Lung (tissue), 12 donors: ENCODE measurements around the gene KDM4C. TPM values are rescaled to one million over a fixed set of nuclear protein-coding genes. Genes with fewer than 3 reads are reported as not detected.

Experiments used
- ATAC-seq: fragments of 200-7000 bp; cut with Tn5 transposase; one replicate; pipeline ENCODE4 v1.9.1; 2020; ENCODE audit warnings: moderate number of reproducible peaks; ENCODE audit not compliant: insufficient read depth, low FRiP score
- DNase-seq, 3 donors: peaks; one replicate each; pipeline ENCODE4 v3.0.0-alpha.2; 2013 to 2017
- H3K27ac ChIP-seq, 2 donors: one replicate each; pipeline ENCODE4 v1.5.1; 2013; ENCODE audit warnings: mild to moderate bottlenecking in 2 of 2, moderate library complexity in 2 of 2, control low read depth in 1 of 2, inconsistent platforms in 1 of 2, low read depth in 1 of 2, low read length in 1 of 2
- H3K27me3 ChIP-seq, 3 donors: one replicate each; pipeline ENCODE4 v1.5.1; 2013; ENCODE audit warnings: low read length in 2 of 3; ENCODE audit not compliant: control insufficient read depth in 3 of 3, insufficient read depth in 3 of 3
- H3K36me3 ChIP-seq, 4 donors: one replicate each; pipeline ENCODE4 v1.5.1; 2013; ENCODE audit warnings: low read length in 4 of 4, mild to moderate bottlenecking in 1 of 4, moderate library complexity in 1 of 4; ENCODE audit not compliant: control insufficient read depth in 4 of 4, insufficient read depth in 4 of 4
- H3K4me1 ChIP-seq, 5 donors: one replicate each; pipeline ENCODE4 v1.5.1; 2013; ENCODE audit warnings: low read length in 5 of 5, mild to moderate bottlenecking in 2 of 5, moderate library complexity in 1 of 5; ENCODE audit not compliant: control insufficient read depth in 5 of 5, insufficient read depth in 5 of 5
- H3K4me3 ChIP-seq: one replicate; pipeline ENCODE4 v1.5.1; 2013; ENCODE audit warnings: mild to moderate bottlenecking, control low read depth, moderate library complexity
- H3K9ac ChIP-seq, 2 donors: one replicate each; pipeline ENCODE4 v1.5.1; 2013; ENCODE audit warnings: low read length in 2 of 2, control low read depth in 1 of 2; ENCODE audit not compliant: insufficient read depth in 1 of 2
- H3K9me3 ChIP-seq, 4 donors: one replicate each; pipeline ENCODE4 v1.5.1; 2013; ENCODE audit warnings: low read length in 3 of 4, mild to moderate bottlenecking in 1 of 4, moderate library complexity in 1 of 4; ENCODE audit not compliant: control insufficient read depth in 4 of 4, insufficient read depth in 3 of 4
- WGBS, 2 donors: extraction: QIAGEN DNeasy Blood & Tissue Kit; methylation state at CpG; one replicate each; pipeline ENCODE4 v1.1.7; 2013; 5-methylcytosine and 5-hydroxymethylcytosine counted together
- polyA plus RNA-seq, 2 donors: library from polyadenylated mRNA; stranded (reverse); fragments of 200-250 nt; gene quantifications; one replicate each; pipeline ENCODE4 v1.2.1, GENCODE V29; 2013
- total RNA-seq, 2 donors: library from RNA; depleted of rRNA in 1 of 2; stranded (reverse); fragments of >200 nt in 1 of 2; gene quantifications; one replicate each; pipeline ENCODE4 v1.2.1, GENCODE V29; 2014 to 2021
- TF ChIP-seq, protein P1 (sequence below): IDR thresholded peaks from 2 replicates; pipeline ENCODE4 v1.5.1; 2012; ENCODE audit warnings: mild to moderate bottlenecking; ENCODE audit errors: control extremely low read depth, extremely low read depth
- donor health status: control.
- donor health status: control.
- donor health status: Bipolar disorder and iron deficiency.
- donor health status: healthy.
- donor health status: DM: yes; HTN: yes; CAD: no.

Gene KDM4C
- total and polyA plus RNA-seq, 4 donors = 7.1 to 78.5 (median 25.0) TPM

DNA sequence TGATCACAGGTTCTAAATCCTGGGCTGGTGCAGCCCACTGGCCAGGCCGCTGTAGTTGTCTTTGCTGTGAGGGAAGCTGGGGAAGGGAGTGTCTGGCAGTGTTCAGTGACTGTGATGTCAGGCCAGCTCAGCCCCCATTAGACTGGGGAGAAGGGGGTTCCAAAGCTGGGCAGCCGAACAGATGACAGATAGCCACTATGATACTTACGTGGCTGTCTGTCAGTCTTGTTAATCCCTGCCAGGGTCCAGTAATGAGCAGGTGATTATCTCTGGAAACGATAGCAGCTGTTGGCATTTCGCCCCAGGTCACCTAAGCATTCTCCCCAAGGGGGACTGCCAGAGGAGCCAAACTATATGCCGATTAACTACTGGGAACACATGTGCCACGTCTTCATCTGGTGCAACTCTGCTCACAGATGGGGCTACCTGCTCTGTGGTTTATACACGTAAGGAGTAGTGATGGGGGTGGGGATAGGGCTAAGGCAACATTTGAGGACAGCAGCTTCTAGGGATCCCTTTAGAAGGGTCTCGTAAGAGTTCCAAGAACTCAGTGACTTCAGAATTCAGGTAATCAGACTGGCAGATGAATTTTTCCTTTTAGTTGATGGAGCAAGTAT is 396.3 kb downstream of the KDM4C start:
- no peak for ATAC-seq
- Histone ChIP-seq H3K27ac (no peak overlapping the region), H3K4me1 (peaks cover 0 to 19% (median 6%) of the 10 kb centered on the region in 5 donors), H3K9ac (no peak overlapping the region), H3K9me3 (no peaks in the 10 kb centered on the region), H3K4me3 (no peak overlapping the region), H3K27me3 (peaks cover 0 to 11% (median 0%) of the 10 kb centered on the region in 3 donors), H3K36me3 (peaks cover 0 to 1% (median 0%) of the 10 kb centered on the region in 4 donors)
- DNase-seq = no peak
- 93 to 96% methylated on average over 9 of the region's 9 CpGs for WGBS, 2 donors
- TF ChIP-seq, protein P1, sequence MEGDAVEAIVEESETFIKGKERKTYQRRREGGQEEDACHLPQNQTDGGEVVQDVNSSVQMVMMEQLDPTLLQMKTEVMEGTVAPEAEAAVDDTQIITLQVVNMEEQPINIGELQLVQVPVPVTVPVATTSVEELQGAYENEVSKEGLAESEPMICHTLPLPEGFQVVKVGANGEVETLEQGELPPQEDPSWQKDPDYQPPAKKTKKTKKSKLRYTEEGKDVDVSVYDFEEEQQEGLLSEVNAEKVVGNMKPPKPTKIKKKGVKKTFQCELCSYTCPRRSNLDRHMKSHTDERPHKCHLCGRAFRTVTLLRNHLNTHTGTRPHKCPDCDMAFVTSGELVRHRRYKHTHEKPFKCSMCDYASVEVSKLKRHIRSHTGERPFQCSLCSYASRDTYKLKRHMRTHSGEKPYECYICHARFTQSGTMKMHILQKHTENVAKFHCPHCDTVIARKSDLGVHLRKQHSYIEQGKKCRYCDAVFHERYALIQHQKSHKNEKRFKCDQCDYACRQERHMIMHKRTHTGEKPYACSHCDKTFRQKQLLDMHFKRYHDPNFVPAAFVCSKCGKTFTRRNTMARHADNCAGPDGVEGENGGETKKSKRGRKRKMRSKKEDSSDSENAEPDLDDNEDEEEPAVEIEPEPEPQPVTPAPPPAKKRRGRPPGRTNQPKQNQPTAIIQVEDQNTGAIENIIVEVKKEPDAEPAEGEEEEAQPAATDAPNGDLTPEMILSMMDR = no peak

DNA sequence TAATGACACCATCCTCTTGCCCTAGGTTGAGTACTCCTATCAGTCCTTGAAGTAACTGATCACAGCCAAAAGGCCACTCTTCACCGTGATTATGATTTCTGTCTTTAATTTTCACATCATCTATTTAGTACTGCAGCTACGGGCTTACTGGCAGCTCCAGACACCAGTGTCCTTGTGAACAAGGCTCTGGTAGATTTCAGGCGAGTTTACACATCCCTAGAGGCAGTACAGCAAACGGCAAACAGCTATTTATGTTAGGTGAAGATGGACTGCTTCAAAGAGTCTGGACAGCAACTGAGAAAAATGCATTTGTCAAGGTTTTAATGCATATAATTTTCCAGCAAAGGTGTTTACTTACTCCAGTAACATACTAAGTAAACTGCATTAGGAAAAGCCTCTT is 396.9 kb downstream of the KDM4C start:
- 88 to 90% methylated on average over 4 of the region's 4 CpGs for WGBS, 2 donors
- DNase-seq = no peak
- H3K9ac ChIP-seq = no peak overlapping the region
- H3K36me3 ChIP-seq = peaks cover 0 to 1% (median 0%) of the 10 kb centered on the region in 4 donors
- peaks cover 0 to 14% (median 6%) of the 10 kb centered on the region in 5 donors for H3K4me1 ChIP-seq
- TF ChIP-seq, protein P1 = no peak
- H3K27me3 ChIP-seq = peaks cover 0 to 8% (median 0%) of the 10 kb centered on the region in 3 donors
- no peak for ATAC-seq
- H3K9me3 ChIP-seq = no peaks in the 10 kb centered on the region
- no peak overlapping the region for H3K27ac ChIP-seq
- H3K4me3 ChIP-seq = no peak overlapping the region

DNA sequence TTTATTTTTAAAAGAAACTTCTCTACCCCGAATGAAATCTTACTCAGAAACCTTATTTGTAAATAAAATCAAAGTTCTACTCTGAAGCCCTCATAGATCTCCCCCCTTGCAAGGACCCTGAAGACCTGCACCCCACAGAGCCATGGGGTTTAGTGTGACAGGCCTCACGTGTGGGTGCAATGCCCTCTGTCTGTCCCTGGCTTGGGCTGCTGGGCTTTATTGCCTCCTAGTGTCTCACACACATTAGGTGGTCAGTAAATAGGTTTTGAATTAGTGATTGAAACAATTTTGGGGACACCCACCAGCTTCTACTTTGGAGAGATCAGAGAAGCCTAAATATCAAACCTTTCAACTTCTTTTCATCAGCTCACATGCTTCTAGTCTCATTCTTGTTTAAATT is 403.7 kb downstream of the KDM4C start:
- H3K4me1 ChIP-seq = no peaks in the 10 kb centered on the region
- TF ChIP-seq, protein P1 = no peak
- H3K27me3 ChIP-seq = peaks cover 0 to 15% (median 0%) of the 10 kb centered on the region in 3 donors
- H3K36me3 ChIP-seq = peaks cover 0 to 8% (median 3%) of the 10 kb centered on the region in 4 donors
- 39 to 77% methylated on average over 2 of the region's 2 CpGs for WGBS, 2 donors
- no peak for ATAC-seq
- no peaks in the 10 kb centered on the region for H3K9me3 ChIP-seq
- no peak overlapping the region for H3K27ac ChIP-seq
- H3K4me3 ChIP-seq = no peak overlapping the region
- DNase-seq = no peak
- H3K9ac ChIP-seq = no peak overlapping the region
